ENCODE results near the gene MAGI2.

Gene MAGI2

DNA sequence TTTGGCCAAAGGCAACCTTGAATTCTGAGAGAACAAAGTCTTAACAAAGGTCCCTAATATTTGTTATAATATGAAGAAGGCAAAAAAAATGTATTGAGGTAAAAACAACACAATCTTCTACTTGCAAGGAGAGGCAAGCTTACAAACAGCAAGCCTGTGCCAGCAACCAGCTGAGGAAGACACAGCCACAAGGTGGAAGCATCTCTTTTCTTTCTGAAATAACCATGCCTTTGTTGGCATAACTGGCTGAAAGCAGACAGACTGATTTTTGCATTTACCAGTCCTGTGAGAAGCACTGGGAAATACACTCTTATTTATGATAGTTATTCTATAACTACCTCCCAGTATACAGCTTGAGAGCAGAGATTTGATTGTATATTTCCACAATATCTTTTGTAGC lies 1362.9 kb downstream of the MAGI2 start:
- DNase-seq (ENCODE audit: low read depth in 2 of 2), result no peak

DNA sequence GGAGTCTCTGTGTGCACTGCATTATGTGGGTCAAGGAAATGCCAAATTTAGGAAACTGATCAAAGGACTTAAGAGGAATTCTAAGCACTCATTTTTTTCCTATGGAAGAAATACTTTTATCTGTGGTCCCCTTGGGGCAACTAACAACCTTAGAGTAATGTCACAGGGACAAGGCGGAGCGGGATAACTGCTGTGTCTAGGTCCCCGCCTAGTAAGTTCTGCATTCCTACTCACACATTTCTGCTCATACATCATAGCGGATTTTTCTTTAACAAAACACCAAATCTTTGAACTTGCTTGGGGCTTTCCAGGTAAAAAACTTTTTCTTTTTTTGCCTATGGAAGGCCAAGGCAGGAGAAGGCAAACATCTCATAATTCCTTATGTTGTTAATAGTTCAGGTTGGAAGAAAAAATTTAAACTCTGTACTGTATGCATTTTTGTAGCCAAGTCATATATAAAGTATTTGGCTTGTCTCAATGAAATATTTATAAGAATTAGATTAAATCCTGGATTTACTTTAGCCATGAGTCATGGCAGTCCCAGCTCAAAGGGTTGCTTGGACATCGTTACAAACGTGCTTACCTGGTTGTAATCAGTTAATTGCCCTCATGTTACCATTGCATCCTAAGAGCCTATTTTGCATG lies 1369.9 kb downstream of the MAGI2 start:
- no peak for DNase-seq (ENCODE audit: low read depth in 2 of 2)

DNA sequence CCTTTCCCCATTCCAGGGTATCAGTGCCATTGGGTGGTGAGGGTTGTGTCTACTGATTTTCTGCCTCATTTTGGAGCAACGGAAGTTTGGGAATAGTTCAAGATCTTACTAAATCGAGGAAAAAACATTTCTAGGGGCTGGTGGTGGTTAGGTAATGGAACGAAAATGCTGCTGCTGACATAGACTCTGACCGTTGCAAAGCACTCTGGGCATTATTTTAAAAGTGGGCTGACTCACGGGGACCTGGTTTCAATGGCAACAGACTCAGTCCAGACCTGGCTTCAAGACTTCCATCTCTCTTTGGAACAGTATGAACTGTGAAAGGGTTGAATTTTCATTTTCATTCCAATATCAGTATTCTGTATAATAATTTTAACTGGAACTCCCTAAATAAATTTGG lies 1370.9 kb downstream of the MAGI2 start:
- DNase-seq (ENCODE audit: low read depth in 2 of 2), result no peak

DNA sequence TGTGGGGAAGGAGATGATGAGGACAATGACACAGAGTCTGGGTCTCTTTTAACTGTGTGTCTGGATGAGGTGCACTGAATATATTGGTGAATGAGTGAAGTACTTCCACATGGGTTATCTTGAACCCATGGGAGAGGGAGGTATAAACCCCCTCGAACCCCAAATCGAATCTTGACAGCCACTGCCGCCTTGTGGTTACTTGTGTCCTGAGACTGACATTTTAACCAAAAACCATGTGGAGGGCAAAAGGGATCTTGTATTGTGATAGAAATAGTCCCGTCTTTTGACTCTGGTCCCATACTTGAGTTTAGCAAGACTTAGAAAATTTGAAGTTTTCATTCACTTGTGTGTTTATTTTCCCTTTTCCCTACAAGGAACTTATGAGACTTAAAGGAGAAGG lies 1371.6 kb downstream of the MAGI2 start:
- no peak for DNase-seq (ENCODE audit: low read depth in 2 of 2)

DNA sequence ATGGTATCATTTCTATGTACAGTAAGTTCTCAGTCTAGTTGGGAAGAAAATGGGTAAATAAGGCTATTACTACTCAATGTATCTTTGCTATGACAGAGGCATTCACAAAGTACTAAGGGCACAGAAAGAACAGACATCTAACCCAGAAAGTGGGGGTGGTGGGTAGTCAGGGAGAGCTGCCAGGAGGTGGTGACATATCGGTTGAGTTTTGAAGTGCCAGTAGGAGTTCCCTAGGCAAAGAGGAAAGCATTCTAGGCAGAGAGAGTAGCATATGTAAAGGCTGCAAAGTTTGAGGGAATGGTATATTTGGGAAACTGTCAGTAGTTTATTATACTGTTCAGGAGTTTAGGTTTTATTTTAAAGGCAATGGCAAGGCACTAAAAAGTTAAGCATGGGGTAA lies 1372.1 kb downstream of the MAGI2 start:
- no peak for DNase-seq (ENCODE audit: low read depth in 2 of 2)

DNA sequence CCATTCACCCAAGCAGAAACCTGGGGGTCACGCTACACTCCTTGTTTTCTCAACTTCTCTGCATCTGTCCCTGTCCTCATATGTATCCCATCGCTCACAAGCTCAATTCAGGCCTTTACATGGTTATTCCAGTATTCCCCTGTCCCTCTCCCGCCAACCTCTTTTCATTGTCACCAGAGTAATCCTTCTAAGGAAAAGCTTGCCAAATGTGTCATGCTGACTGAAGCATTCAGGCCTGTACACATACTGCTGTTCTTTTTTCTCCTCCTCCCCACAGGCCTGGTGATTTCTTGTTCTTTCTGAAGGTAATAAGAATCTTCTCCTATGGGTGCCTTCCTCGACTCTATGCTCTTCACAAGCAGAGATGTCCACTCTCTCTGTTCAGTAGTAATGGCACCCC lies 1372.7 kb downstream of the MAGI2 start:
- no peak for DNase-seq (ENCODE audit: low read depth in 2 of 2)

DNA sequence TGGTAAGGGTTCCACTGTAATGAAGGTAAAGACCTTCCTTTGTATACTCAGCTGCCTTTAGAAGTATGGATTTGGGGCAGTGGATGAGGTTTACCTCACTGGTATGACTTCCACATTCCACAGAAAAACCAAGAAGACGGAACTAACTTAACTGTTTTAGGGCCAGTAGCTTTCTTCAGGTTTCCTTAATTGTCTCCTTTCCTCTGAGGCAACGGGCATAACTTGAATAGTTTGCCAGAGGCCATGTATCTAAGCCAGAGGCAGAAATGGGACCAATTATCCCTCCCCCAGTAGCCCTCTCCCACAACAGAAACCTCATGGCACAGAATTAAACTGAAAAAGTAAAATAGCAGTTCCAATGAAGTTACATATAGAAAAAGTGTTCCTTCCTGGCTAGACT lies 1373.2 kb downstream of the MAGI2 start:
- DNase-seq (ENCODE audit: low read depth in 2 of 2), result no peak

DNA sequence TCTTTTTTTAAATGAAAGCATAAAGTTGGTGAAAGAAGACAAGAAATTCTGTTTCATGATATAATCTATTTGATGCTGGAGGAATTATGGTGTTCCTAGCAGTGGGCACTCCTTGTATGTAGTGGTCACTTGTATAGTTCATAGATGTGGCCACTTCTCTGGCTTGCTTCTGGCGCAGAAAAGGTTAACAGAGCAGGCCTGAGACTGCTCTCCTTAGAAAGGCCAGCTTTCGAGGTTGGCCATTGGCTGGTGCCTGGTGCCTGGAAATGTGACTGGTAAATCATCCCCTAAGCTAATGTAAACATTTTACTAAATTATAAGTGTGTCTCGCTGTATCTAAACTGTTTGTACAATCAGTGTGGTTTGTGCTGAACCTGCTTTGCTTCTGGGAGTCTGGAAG lies 1378.8 kb downstream of the MAGI2 start:
- DNase-seq (ENCODE audit: low read depth in 2 of 2), result no peak

DNA sequence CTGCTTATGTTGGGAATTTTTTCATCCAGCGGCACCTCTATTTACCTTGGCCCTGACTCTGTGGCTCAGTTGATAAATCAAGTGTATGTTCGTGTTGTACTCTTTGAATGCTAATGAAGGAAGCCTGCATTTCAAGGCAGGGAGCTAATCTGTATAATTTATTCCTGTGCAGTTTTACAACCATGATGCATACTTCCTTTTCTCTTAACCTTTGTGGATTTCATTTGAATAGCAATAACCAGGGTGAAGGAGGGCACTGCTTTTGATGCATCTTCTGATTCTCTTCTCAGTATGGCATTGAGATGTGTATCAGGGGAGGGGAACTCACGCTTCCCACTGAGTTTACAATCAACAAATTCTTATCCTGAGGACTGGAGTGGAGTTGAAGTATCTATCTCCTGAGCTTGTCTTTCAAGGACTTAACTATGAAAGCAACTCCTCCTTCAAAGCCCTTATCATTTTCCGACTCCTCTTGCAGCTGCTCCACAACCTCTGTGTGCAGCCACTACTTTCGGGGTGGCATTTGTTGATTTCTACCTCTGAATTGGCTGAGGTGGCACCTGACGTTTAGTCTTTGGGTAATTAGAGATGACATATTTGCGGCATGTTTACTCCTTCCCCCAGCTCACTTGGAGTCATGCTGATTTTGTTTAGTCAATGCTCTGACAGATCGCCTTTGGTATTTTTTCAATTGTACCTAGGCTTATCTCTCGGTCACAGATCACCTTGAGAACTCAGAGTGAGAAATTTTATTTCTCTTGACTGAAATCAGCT lies 1379.7 kb downstream of the MAGI2 start:
- DNase-seq (ENCODE audit: low read depth in 2 of 2), result no peak

DNA sequence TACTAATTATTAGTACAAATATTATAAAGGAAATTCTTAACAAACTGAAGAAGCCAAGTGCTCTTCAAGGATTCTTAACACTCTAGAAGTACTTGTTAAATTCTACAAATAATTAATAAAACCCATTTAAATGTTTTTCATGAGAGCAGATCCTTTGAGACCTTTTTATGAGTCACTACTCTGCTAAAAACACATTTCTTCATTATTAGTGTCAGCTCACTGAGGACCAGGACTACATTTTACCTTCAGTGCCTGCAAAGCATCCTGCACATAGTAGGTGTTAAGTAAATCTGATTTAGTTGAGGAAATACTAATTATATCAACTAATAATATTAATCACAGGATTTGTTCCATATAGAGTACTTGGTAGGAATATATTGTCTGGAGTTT lies 1381.3 kb downstream of the MAGI2 start:
- DNase-seq (ENCODE audit: low read depth in 2 of 2), result no peak

DNA sequence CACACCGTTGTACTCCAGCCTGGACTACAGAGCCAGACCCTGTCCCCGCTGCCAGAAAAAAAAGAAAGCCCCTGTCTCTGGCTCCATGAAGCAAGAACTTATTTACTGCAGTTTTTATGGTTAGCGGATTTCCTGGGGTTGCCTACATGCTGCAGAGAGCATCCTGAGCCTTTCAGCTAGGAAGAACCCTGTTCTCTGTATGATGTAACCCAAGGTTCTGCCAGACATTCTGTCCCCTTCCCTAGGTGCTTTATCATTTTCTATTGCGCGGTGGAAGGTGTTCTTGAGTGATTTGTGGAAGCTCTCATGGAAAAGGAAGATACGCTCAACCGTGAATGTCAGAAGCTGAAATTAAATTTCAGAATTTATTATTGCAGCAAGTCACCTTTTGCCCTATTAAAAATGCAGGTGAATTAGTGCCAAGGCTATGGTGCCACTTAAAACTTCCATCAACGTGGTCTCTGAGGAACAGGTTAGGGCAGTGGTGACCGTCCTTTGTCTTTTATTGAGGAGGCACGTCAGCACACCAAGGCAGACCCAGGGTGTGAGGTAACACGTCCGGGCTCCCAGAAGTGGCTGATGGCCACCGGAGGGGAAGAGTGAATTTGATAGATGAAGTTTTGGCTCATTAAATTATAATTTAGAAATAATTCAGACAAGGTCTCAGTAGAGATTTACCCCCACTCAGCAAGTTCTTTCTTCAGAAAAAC lies 1381.8 kb downstream of the MAGI2 start:
- DNase-seq (ENCODE audit: low read depth in 2 of 2), result no peak

DNA sequence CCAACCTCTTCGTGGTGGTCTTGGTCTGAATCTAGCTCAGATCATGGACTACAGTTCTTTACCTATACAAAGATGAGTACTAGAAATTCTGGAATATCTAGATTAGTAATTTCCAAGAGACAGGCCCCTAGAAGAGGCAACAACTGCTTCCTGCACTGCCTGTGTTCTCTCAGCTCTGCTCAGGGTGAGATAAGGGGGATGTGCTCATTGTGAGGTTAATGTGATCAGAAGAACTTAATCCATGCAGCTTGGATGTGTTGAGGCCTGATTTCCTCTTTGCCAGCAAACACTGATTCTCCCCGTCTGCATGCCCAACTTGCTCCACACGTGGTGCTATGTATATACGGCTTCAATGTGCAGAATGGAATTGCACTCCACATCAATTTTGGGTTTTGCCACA lies 1386.9 kb downstream of the MAGI2 start:
- DNase-seq (ENCODE audit: low read depth in 2 of 2), result no peak

DNA sequence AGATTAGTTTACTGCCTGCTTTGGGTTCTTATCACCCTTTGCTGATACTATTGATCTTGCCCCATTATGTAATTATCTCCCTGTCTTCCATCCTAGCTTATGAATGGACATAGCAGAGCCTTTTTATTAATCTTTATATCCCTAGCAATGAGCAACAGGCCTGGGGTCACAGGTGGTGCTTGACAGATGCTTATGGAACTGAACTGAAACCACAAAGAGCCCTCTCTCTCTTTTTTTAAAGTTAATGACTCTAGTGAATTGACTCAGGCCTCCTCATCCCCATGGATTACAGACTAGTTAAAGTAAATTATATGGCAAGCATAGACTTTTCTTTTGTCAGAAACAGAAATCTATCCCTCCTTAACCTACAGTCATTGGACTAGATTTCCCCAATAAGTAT lies 1389.7 kb downstream of the MAGI2 start:
- no peak for DNase-seq (ENCODE audit: low read depth in 2 of 2)

DNA sequence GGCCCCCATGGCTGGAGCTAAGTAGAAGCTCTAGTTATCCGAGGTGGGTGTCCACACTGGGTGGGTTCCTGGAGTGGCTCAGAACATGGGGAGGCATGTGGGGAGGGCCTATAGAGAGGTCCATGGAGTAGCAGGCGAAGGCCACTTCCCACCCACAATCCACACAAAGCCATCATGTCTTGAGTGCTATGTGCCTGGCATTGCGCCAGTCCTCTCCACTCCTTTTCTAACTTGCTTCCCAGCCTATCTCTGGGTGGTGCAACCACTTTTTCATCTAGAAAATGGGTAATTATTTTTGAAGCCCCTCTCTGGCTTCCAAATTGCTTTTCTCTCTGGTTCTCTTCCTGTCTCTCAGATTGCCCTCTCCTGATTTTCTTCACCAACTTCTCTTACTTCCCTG lies 1391.3 kb downstream of the MAGI2 start:
- DNase-seq (ENCODE audit: low read depth in 2 of 2), result no peak

DNA sequence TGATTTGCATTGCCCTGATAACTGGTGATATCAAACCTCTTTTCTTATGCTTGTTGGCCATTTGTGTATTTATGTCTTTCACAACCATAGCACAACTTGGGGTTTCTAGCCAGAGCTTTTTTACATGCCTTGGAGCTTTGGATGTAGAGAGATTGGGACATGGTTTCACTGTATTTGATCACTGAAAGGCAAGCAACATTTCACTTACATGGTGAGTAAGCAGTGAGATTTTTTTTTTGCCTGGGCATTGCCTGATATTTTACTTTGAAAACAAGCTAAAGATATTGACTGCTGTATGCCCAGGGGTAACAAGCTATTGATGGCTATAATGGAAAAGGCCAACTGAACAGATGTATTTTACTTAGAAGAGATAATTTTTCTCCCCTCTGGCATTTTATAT lies 1395.9 kb downstream of the MAGI2 start:
- no peak for DNase-seq (ENCODE audit: low read depth in 2 of 2)

DNA sequence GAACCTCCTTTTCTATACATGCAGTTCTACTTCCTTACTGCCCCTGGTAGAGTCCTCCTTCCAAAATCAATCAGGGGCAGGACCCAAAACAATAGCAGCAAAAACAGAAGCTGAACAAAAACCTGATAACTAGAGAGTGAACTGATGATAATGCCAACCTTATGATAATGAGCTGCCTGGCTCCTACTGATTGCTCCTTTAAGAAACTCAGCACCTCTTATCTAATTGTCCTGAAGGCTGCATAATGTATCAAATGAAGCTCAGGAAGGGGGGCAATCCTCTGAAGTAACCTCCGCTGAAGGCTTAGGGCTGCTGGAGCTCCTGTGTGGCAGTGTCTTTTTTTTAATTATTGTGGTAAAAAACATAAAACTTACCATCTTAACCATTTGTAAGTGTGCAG lies 1397.9 kb downstream of the MAGI2 start:
- no peak for DNase-seq (ENCODE audit: low read depth in 2 of 2)

DNA sequence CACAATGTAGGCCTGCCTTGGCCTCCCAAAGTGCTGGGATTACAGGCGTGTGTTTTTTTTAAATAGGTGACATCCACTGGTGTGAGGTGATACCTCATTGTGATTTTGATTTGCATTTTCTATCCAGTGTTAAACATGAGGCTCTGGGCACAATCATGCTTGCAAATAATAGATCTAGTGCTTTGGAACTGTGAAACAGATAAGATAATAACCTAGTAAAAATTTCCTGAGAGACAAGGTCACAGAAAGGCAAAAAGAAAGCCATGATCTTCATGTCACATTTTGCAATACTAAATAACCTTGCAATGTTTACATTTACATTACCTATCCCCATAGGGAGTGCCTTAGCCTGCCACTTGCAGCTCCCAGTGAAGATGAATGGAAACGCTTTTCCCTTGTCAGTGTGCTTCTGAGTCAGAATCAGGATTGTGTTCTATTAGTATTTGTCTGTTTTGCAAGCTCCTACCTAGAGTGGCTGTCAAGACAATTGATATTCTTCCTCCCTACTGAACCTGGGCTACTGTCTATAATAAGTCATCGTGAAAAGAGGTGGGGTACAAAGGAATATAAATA lies 1398.4 kb downstream of the MAGI2 start:
- DNase-seq (ENCODE audit: low read depth in 2 of 2), result no peak

DNA sequence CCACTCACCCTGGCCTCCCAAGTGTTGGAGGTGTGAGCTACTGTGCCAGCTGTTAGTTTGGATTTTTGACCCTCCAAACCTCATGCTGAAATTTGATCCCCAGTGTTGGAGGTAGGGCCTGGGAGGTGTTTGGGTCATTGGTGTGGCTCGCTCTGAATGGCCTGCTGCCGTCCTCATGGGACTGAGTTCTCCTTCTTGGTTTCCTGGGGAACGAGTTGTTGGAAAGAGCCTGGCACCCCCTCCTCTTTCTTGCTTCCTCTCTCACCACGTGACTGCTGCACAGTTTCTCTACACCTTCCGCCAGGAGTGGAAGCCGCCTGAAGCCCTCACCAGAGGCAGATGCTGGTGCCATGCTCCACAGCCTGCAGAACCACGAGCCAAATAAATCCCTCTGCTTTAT lies 1401.4 kb downstream of the MAGI2 start:
- no peak for DNase-seq (ENCODE audit: low read depth in 2 of 2)

DNA sequence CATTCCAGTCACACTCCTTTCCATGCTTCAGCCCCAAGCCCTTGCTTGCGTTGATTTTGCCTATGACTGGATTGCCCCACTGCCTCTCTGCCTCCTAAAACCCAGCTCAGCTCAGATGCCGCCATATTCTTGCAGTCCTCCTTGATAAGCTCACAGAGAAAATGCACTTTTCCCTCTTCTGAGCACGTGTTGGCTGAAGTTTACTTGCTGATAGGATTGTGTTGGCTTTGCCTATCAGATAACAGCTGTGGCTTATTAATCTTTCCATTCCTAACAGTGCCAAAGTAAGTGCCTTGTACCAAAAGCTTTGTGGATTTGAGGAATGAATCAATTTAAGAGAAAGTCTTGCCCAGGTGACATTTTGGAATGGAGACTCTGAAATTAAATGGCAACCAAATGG lies 1405.7 kb downstream of the MAGI2 start:
- no peak for DNase-seq (ENCODE audit: low read depth in 2 of 2)

DNA sequence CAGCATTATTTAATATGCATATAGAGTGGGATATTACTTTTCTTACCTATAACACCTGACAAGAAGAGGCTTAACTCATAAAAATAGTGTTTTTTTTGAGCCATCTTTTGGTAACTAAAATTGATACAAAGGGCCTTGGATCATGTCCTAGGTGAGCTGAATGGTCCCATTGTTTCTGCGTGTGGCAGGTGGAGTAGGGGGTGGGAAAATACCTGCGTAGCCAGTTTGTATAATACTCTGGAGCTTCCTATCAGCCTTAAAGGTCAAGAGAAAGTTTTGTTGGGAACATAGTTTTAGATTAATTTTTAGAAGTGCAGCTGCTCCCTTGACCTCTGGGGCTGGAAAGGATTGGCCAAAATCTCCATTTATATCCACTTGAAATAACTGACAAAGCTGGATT lies 1410.3 kb downstream of the MAGI2 start:
- no peak for DNase-seq (ENCODE audit: low read depth in 2 of 2)

DNA sequence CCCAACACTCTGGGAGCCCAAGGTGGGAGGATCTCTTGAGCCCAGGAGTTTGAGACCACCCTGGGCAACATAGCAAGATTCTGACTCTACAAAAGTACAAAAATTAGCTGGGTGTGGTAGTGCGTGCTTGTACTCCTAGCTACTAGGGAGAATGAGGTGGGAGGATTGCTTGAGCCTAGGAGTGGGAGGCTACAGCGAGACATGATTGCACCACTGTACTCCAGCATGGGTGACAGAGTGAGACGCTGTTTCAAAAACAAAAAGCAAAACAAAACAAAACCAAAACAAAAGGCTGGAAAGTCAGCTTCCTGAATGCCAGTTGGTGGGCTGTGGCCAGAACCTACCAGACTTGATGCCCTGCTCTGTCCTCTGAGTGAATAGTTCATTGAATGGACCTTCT lies 1412.0 kb downstream of the MAGI2 start:
- no peak for DNase-seq (ENCODE audit: low read depth in 2 of 2)

DNA sequence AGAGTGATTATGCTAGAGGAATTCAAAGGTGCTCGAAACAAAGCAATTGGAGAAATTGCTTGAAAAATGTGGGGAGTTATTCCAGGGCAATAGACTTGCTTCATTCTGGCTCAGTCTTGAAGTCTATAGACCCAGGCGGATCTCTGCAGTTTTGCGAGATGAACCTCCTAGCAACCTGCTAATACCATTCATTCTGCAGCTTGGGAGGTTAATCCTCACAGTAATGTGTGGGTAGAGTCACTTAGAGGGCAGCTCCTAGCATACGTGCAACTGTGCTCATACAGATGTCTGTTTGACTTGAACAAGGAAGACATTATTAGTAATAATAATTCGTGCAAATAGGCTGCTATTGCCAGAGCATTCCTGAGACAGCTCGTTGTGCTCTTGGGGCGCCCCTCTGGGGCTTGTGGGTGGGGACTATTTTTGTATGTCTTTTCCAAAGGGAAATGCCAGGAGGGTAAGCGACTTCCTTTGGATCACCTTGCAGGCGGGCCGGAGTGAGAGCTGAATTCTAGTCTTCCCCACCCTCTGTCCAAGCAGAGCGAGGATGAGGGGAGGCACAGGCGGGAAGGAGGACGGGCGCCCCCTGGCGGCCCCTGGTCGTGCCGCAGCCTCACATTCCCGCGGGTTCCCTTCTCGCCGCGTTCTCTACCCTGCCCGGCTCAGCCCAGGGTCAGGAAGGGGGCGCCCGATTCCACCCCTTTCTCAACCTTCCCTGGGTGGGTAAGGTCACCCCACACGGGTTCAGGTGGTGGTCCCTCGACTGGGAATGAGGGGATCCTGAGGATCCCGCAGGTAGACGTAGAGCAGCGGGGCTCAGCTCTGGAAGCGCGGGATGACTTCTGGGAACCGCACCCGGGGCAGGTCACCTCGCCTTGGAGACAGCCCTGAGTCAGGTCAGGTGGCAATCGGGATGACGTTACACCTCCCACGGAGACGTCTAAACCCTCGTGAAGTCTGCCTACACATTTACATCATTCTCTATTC lies 1413.4 kb downstream of the MAGI2 start:
- DNase-seq (ENCODE audit: low read depth in 2 of 2), result no peak

Data from stimulated activated CD4-positive, alpha-beta T cell treated with anti-CD3 and anti-CD28 coated beads, Interleukin-15, amount 100 ng/mL, for 48 hours (primary cell).